GM12892 (cell line): Measurements from ENCODE around the gene PBX1.

ENCODE experiments used
- DNase-seq: peaks from one replicate; pipeline ENCODE4 v3.0.0; 2011; ENCODE audit not compliant: insufficient read length
- FAIRE-seq: peaks from 2 replicates; lab custom pipeline; 2011; peaks lifted over from hg19 to GRCh38; lab: Jason Lieb, UNC
- POLR2A ChIP-seq: IDR thresholded peaks from 2 replicates; pipeline ENCODE4 v1.6.1; 2011; ENCODE audit warnings: low read depth, low read length, control low read depth
- POLR2AphosphoS5 ChIP-seq: IDR thresholded peaks from 2 replicates; pipeline ENCODE4 v1.6.1; 2011; ENCODE audit warnings: low read depth, low read length, control low read depth
- TAF1 ChIP-seq: IDR thresholded peaks from 2 replicates; pipeline ENCODE4 v1.6.1; 2011; ENCODE audit warnings: low read depth, mild to moderate bottlenecking, control low read depth, low read length, borderline replicate concordance

The PBX1 gene

DNA sequence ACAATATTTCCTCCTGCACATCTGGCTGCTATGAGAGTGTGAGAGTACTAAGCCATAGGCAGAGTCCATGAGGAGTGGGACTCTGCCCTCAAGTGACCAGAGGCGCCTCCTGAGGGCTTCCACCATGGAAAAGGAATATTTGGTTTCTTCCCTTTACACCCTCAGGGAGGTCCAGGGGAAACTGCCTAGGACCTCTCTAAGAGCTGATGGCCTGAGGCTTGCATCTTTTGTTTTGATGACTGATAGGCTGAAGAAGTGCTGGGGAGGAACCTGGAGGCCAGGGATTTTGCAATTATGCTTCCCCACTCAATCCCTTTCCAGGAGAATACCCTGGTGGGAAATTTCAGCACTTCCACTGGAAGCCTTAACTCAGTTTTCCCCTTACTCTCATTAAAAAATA is 111.0 kb downstream of the PBX1 start:
- DNase-seq (no peak), FAIRE-seq (no peak)
- TF ChIP-seq POLR2A, result no peak
- TF ChIP-seq TAF1, result no peak
- no peak for TF ChIP-seq POLR2AphosphoS5

GRCh38 chr1:164670786-164671185 is 111.8 kb downstream of the PBX1 start:
- TF ChIP-seq POLR2AphosphoS5 (no peak), POLR2A (no peak), TAF1 (no peak)
- FAIRE-seq, result no peak

DNA sequence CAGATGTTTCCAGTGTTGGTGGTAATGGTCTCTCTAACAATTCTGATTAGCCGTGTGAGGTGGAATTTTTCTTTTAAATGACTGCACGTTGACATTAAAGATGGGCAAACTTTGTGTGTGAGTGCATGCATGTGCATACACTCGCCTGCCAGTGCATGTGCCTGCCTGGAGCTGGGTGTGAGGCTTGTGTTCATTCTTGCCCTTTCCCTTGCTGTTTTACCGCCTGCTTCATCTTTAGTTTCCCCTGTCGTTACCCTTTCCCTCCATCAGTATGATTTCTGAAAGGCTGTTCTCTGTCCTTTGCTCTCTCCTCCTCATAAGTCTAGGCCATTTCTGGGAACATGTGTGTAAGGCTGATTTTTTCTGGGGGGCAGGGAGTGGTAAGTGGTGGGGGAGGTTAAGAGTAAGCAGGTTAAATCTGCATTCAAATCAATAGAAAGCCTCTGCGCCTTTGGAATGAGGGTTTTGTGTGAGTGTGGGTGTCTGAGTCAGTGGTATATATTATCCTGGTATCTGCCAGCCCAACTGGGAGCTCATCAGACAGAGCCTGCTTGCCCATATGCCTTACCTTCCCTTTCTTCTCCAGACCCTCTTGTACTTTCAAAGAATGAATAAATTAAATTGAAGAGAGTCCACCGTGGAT is 112.5 kb downstream of the PBX1 start:
- FAIRE-seq (no peak), DNase-seq (no peak)
- no peak for TF ChIP-seq POLR2A
- no peak for TF ChIP-seq TAF1
- no peak for TF ChIP-seq POLR2AphosphoS5

More at GRCh38 chr1:164670786-164671185, 111.8 kb downstream of the PBX1 start:
- no peak for DNase-seq

DNA sequence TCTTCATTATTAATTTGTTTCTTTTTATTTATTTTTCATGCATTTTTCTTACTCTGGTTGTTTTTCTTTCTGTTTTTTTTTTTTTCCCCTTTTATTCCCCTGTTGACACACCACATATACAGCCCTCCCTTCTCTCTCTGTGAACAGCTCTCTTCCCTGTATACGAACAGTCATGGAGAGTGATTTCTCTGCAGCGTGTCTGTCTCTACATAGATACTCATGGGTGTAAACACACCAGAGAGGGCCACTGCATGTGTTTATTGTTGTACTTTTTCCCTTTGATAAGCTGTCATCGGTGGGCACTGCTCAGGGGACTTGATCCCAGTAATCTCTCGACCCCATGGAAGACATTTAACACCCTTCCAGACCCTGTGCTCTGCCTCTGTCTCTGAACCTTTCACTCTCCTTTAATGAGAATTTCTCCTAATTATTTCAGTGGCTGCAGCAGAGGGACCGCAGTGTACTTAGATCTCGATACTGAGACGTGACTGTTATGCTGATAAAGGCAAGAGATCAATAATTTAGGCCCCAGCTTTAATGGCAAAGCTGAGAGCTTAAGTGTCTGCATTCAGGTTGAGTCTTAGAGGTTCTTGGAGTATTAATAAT is 113.1 kb downstream of the PBX1 start:
- FAIRE-seq (no peak), DNase-seq (no peak)
- no peak for TF ChIP-seq POLR2AphosphoS5
- TF ChIP-seq TAF1, result no peak
- TF ChIP-seq POLR2A, result no peak

DNA sequence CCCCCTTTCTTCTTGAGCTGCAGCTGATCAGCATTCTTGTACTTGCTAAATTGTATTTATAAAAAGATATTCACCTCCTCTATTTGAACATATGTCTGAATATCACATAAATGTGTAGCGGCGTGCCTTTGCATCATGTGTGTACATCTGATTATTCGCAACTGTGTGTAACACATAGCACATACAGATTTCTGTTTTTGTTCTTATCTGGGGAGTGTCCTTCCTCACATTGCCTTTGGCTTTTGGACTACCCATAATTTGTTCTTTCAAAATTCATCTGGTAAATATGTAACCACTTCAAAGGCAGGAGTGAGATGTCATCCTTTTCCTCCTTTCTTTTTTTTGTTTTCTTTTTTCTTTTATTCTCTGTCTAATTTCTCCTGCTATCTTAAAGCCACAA is 113.6 kb downstream of the PBX1 start:
- DNase-seq, result no peak

GRCh38 chr1:164673584-164674214 is 114.7 kb downstream of the PBX1 start:
- TF ChIP-seq TAF1 (no peak), POLR2AphosphoS5 (no peak), POLR2A (no peak)
- DNase-seq (no peak), FAIRE-seq (no peak)

More for the DNA sequence above, 113.6 kb downstream of the PBX1 start:
- no peak for FAIRE-seq
- no peak for TF ChIP-seq POLR2AphosphoS5
- TF ChIP-seq TAF1, result no peak
- no peak for TF ChIP-seq POLR2A

DNA sequence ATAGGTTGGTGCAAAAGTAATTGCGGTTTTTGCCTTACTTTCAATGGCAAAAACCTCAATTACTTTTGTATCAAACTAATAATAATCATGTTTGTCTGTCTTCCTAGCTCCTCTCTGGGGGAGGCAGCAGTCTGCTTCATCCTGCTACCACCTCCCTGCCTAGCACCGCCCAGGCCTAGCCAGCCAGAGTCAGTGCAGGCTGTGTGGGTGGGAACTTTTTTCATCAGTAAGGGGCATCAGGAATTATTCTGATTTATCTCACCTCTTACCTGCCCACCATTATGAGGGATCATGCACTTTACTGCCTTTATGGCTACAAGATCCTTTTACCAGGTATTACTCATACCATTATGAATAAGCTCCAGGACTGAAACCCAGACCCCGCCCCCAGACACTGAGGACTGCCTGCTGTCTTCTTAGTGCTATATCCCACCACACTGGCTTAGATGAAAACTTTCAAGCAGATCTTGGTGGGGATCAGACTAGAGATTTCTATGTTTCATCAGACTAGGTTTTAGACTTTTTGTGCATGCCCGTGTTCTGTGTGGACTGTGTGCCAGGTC is 116.4 kb downstream of the PBX1 start:
- DNase-seq (no peak), FAIRE-seq (no peak)
- TF ChIP-seq POLR2AphosphoS5 (no peak), TAF1 (no peak), POLR2A (no peak)

DNA sequence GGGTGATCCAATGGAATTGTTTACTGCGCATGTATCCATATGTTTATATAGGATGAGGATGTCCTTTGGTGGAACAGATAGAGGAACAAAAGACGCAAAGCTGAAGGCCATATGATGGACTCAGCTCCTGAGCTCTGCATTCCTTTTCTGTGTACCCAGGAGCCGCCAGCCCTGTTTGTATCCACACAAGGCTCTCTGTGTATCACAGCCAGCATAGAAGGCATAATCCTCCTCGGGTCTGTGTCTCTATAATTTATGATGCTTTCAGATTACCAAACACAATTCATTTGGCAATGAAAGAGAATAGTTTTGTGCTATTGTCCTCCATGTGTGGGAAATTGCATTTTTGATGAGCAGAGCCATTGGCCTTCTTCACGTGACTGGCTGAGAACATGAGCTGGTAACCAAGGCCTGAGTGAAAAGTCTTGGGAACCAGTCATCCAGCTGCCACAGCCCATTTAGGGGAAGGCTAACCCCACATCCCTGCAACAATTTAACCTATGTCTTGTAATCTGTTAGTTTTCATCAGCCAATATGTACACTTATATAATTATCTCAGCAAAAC is 119.2 kb downstream of the PBX1 start:
- no peak for FAIRE-seq

GRCh38 chr1:164682570-164682969 is 123.6 kb downstream of the PBX1 start:
- TF ChIP-seq TAF1, result no peak
- TF ChIP-seq POLR2AphosphoS5, result no peak
- no peak for TF ChIP-seq POLR2A
- FAIRE-seq, result no peak
- no peak for DNase-seq

More for the DNA sequence above, 119.2 kb downstream of the PBX1 start:
- DNase-seq, result no peak
- TF ChIP-seq POLR2AphosphoS5 (no peak), POLR2A (no peak), TAF1 (no peak)

DNA sequence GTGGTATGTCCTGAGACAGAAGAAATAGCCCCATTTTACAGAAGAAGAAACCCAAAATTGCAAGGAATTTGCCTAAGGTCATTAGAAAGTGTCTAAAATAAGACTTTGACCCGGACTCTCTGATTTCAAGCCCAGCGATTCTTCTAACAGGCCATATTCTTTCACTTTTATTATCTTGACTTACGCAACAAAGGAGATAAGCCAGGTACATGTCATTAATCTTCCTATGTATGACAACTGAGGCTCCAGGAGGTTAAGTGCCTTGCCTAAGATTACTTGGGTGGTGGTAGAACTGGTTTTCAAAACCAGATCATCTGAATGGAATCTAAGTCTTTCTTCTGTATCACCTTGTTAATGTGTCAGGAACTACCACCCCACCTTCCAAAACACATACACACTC is 124.3 kb downstream of the PBX1 start:
- FAIRE-seq (no peak), DNase-seq (no peak)
- TF ChIP-seq POLR2A (no peak), POLR2AphosphoS5 (no peak), TAF1 (no peak)

GRCh38 chr1:164685266-164686035 is 126.5 kb downstream of the PBX1 start:
- no peak for FAIRE-seq
- no peak for DNase-seq
- TF ChIP-seq POLR2AphosphoS5 (no peak), TAF1 (no peak), POLR2A (no peak)
